ENCODE results near the gene LPAR1. TPM values are rescaled to one million over a fixed set of nuclear protein-coding genes. Genes with fewer than 3 reads are reported as not detected.

The LPAR1 gene
- total RNA-seq, 2 donors from 2014 or later: 5.0 to 5.9 TPM

DNA sequence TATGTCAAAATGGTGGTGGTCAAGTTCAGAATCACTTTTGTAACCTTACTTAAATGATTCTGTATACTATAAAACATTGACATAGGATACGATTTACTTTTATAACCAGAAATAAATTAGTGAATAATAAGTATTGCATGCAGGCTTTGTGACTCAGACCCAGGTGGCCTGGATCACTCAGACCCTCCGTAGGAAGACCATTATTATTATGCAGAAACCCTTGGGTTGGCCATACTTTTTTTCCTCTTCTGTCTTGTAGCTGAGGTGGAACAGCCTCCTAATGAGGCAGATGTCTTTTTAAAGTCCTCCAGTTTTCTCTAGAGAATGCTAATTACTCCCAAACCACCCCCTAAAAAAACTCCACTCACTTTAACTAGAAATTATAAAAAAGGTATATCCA is 121.9 kb downstream of the LPAR1 start:
- H3K36me3 Mint-ChIP-seq (ENCODE audit: low read depth): no peaks in the 10 kb centered on the region
- H3K9ac ChIP-seq (ENCODE audit: extremely low read depth, low read length, poor library complexity, severe bottlenecking): no peak overlapping the region
- H3K4me3 Mint-ChIP-seq: no peak overlapping the region
- peaks cover 11% of the 10 kb centered on the region for H3K9me3 ChIP-seq (ENCODE audit: control insufficient read depth, low read length)
- WGBS, 2 experiments (ENCODE audit: insufficient coverage in 1 of 2, insufficient read length in 1 of 2): 86% methylated on average over 1 of the region's 2 CpGs; no CpG with 5 or more reads in 1 of the 2 experiments
- H3K27me3 Mint-ChIP-seq (ENCODE audit: insufficient read depth): no peaks in the 10 kb centered on the region
- TF ChIP-seq CTCF (conservative IDR thresholded peaks at IDR 0.05): no peak
- H3K4me1 Mint-ChIP-seq: peaks cover 2% of the 10 kb centered on the region
- no peak overlapping the region for H3K4me3 ChIP-seq (ENCODE audit: low read length)
- H3K4me1 ChIP-seq (ENCODE audit: control insufficient read depth, insufficient read depth, low read length): no peaks in the 10 kb centered on the region
- H3K27ac Mint-ChIP-seq: no peak overlapping the region
- no peaks in the 10 kb centered on the region for H3K36me3 ChIP-seq (ENCODE audit: control insufficient read depth, insufficient read depth, low read length)
- H3K27ac ChIP-seq (ENCODE audit: low read depth, low read length): no peak overlapping the region
- H3K27me3 ChIP-seq (ENCODE audit: control insufficient read depth, insufficient read depth, low read length, poor library complexity, severe bottlenecking): no peaks in the 10 kb centered on the region
- DNase-seq: no peak
- peaks cover 6% of the 10 kb centered on the region for H3K9me3 Mint-ChIP-seq

- H3K4me3 Mint-ChIP-seq: no peak overlapping the region
- Histone ChIP-seq H3K4me1 (ENCODE audit: control insufficient read depth, insufficient read depth, low read length) (no peaks in the 10 kb centered on the region), H3K27ac (ENCODE audit: low read depth, low read length) (no peak overlapping the region), H3K9me3 (ENCODE audit: control insufficient read depth, low read length) (peaks cover 28% of the 10 kb centered on the region), H3K36me3 (ENCODE audit: control insufficient read depth, insufficient read depth, low read length) (no peaks in the 10 kb centered on the region), H3K27me3 (ENCODE audit: control insufficient read depth, insufficient read depth, low read length, poor library complexity, severe bottlenecking) (no peaks in the 10 kb centered on the region), H3K4me3 (ENCODE audit: low read length) (no peak overlapping the region), H3K9ac (ENCODE audit: extremely low read depth, low read length, poor library complexity, severe bottlenecking) (no peak overlapping the region)
- DNase-seq: no peak
- H3K27ac Mint-ChIP-seq: no peak overlapping the region
- TF ChIP-seq CTCF (conservative IDR thresholded peaks at IDR 0.05): no peak
- peaks cover 9% of the 10 kb centered on the region for H3K36me3 Mint-ChIP-seq (ENCODE audit: low read depth)
- H3K9me3 Mint-ChIP-seq: peaks cover 28% of the 10 kb centered on the region
- H3K27me3 Mint-ChIP-seq (ENCODE audit: insufficient read depth): no peaks in the 10 kb centered on the region
- WGBS, 2 experiments (ENCODE audit: insufficient coverage in 1 of 2, insufficient read length in 1 of 2): 82 to 92% methylated on average over 2 to 7 of the region's 7 CpGs
- H3K4me1 Mint-ChIP-seq: peaks cover 2% of the 10 kb centered on the region
Measured at GRCh38 chr9:110912419-110913291, 125.6 kb downstream of the LPAR1 start.

- Histone ChIP-seq H3K9ac (ENCODE audit: extremely low read depth, low read length, poor library complexity, severe bottlenecking) (no peak overlapping the region), H3K4me3 (ENCODE audit: low read length) (no peak overlapping the region), H3K27ac (ENCODE audit: low read depth, low read length) (no peak overlapping the region), H3K36me3 (ENCODE audit: control insufficient read depth, insufficient read depth, low read length) (no peaks in the 10 kb centered on the region), H3K27me3 (ENCODE audit: control insufficient read depth, insufficient read depth, low read length, poor library complexity, severe bottlenecking) (no peaks in the 10 kb centered on the region), H3K4me1 (ENCODE audit: control insufficient read depth, insufficient read depth, low read length) (no peaks in the 10 kb centered on the region), H3K9me3 (ENCODE audit: control insufficient read depth, low read length) (peaks cover 28% of the 10 kb centered on the region)
- WGBS, 2 experiments (ENCODE audit: insufficient coverage in 1 of 2, insufficient read length in 1 of 2): 45 to 86% methylated on average over 1 to 4 of the region's 4 CpGs
- Mint-ChIP-seq H3K4me1 (peaks cover 2% of the 10 kb centered on the region), H3K4me3 (no peak overlapping the region), H3K27me3 (ENCODE audit: insufficient read depth) (no peaks in the 10 kb centered on the region), H3K36me3 (ENCODE audit: low read depth) (peaks cover 9% of the 10 kb centered on the region), H3K27ac (no peak overlapping the region), H3K9me3 (peaks cover 28% of the 10 kb centered on the region)
- DNase-seq: no peak
- TF ChIP-seq CTCF (conservative IDR thresholded peaks at IDR 0.05): no peak
Measured at GRCh38 chr9:110911659-110912418, 126.4 kb downstream of the LPAR1 start.

All from endodermal cell (in vitro differentiated cells).